Ascending aorta (tissue), 2 donors: ENCODE results near the gene ZNF667. TPM values are rescaled to one million over a fixed set of nuclear protein-coding genes. Genes with fewer than 3 reads are reported as not detected.

Experiments
- DNase-seq, 2 donors: peaks; one replicate each; pipeline ENCODE4 v3.0.0-alpha.2; 2019; ENCODE audit warnings: low spot score in 2 of 2
- H3K27ac ChIP-seq, 2 donors: fragments of 200-600 bp; sonication (generic); one replicate each; pipeline ENCODE4 v1.5.1; 2016 to 2017; ENCODE audit warnings: mild to moderate bottlenecking in 1 of 2
- H3K27me3 ChIP-seq: fragments of 200-600 bp; sonication (generic); one replicate; pipeline ENCODE4 v1.5.1; 2017
- H3K36me3 ChIP-seq, 2 donors: fragments of 200-600 bp; sonication (generic); one replicate each; pipeline ENCODE4 v1.5.1; 2016
- H3K4me1 ChIP-seq, 2 donors: fragments of 200-600 bp; sonication (generic); one replicate each; pipeline ENCODE4 v1.5.1; 2016 to 2017; ENCODE audit warnings: mild to moderate bottlenecking in 1 of 2
- H3K4me3 ChIP-seq, 2 donors: fragments of 200-600 bp; sonication (generic); one replicate each; pipeline ENCODE4 v1.5.1; 2016 to 2017; ENCODE audit warnings: mild to moderate bottlenecking in 1 of 2
- H3K9me3 ChIP-seq, 2 donors: fragments of 200-600 bp; sonication (generic); one replicate each; pipeline ENCODE4 v1.5.1; 2016
- intact Hi-C: fragments of 100-400 bp; cut with DNase I; formaldehyde crosslinking; loops from one replicate; pipeline ENCODE4 v1.15.1; 2023
- total RNA-seq: library from RNA; depleted of rRNA; stranded (reverse); fragments of >200 nt; gene quantifications from one replicate; pipeline ENCODE4 v1.1.0, GENCODE V29; 2016
- TF ChIP-seq, protein P1 (sequence below), 3 experiments: fragments of 200-600 bp in 2 of 3; fragments of 450-650 bp in 1 of 3; sonication (generic) in 2 of 3; IDR thresholded peaks; one replicate each; pipeline ENCODE4 v1.5.1; 2016 to 2019; ENCODE audit warnings: antibody characterized with exemption in 3 of 3, mild to moderate bottlenecking in 1 of 3, moderate library complexity in 1 of 3

The ZNF667 gene
- total RNA-seq, 1 donor from 2014 or later: 2.2 TPM

DNA sequence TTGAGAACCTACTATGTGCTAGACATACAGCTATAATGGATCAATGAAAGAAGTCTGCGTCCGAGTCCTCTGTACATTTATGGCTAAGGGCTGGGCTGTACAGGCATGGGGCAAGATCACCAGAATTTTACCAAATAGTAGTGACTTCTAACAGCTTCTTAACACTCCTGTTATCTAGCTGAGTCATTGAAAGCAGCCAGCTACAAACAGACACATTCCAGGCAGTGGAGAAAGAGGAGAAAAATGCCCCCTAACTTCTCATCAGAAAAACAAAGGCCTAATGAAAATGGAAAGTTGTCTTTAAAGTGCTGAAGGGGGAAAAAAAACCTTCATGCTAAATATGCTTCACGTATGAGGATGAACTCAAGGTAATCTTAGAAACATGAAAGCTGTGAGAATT, 14.3 kb upstream of the ZNF667 start:
- Histone ChIP-seq H3K27ac (no peak overlapping the region), H3K27me3 (no peaks in the 10 kb centered on the region), H3K4me1 (no peaks in the 10 kb centered on the region), H3K9me3 (peaks cover 71 to 93% of the 10 kb centered on the region in 2 donors), H3K4me3 (no peak overlapping the region), H3K36me3 (peaks cover 20 to 47% of the 10 kb centered on the region in 2 donors)
- TF ChIP-seq, protein P1, sequence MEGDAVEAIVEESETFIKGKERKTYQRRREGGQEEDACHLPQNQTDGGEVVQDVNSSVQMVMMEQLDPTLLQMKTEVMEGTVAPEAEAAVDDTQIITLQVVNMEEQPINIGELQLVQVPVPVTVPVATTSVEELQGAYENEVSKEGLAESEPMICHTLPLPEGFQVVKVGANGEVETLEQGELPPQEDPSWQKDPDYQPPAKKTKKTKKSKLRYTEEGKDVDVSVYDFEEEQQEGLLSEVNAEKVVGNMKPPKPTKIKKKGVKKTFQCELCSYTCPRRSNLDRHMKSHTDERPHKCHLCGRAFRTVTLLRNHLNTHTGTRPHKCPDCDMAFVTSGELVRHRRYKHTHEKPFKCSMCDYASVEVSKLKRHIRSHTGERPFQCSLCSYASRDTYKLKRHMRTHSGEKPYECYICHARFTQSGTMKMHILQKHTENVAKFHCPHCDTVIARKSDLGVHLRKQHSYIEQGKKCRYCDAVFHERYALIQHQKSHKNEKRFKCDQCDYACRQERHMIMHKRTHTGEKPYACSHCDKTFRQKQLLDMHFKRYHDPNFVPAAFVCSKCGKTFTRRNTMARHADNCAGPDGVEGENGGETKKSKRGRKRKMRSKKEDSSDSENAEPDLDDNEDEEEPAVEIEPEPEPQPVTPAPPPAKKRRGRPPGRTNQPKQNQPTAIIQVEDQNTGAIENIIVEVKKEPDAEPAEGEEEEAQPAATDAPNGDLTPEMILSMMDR (IDR thresholded peaks at IDR 0.05): no peak
- DNase-seq: no peak
- intact Hi-C loops: no loop called here

DNA sequence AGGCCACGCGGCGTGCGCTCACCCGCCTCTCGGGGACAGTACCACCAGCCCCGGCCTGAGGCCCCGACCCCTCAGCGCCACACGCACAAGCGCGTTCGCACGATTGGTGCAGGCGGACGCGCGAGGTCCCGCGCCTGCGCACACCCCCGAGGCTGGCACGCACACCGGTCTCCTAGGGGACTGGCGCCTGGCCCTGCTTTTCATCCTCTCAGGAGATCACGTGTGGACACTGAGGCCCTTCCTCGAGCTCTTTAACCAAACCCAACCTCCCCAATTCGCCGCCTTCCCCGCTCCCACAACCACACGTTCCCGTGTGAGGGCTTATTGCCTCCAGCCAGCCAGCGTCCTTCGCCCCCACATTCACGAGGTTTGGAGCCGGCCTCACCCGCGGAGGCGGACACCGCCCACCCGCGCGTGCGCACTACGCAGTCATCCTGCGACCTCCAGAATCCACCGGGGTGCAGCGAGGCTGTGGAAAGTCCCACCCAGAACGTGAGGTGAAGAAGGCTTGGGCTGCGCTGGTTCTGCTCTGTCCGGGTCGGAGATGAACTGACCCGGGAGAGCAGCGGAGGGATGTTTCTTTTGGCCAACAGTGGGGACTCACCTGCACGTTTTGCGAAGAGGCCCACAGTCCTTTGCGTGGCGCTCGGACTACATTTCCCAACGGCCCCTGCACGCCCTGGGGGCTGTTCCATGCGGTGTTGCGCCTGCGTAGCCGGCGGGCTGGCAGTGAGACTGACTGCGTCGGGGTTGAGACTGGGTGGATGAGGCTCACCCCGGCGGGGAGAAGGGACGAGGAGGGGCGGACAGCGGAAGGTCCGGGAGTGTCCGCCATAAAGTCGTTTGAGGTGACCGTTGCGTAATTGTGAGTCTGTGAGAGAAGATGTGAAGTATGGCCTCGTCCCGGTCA, 539 bp upstream of the ZNF667 start:
- Histone ChIP-seq H3K27ac (peak overlapping the region; percentile 52 to 84), H3K4me3 (peak overlapping the region; percentile 61 to 80), H3K9me3 (peaks cover 44 to 76% of the 10 kb centered on the region in 2 donors), H3K36me3 (no peaks in the 10 kb centered on the region), H3K4me1 (peaks cover 0 to 7% of the 10 kb centered on the region in 2 donors), H3K27me3 (no peaks in the 10 kb centered on the region)
- intact Hi-C loops: loop anchor here (1.0 to 2.0 kb wide), 4 partner anchors 31 to 85 kb away; partner anchors contain the start of genes ZFP28, ZNF582 and ZNF583
- TF ChIP-seq, protein P1 (IDR thresholded peaks at IDR 0.05): no peak
- peak; percentile 57 to 91 for DNase-seq

DNA sequence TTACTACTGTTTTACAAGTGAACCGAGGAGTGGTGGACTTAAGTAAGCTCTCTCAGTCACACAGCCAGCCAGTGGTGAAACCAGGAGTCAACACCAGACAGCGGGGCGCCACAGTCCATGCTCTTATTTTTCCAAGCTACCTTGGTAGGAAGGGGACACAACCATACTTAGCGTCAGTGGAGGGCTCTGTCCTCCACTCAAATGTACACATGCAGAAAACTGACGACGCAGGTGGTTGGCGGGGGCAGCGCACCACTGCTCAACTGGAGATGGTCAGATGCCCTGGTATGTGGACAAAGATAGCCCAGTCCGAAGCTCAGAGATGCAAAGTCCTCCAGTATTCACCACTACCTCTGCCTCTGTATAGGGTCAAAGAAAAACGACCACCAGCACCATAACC, 1.1 kb downstream of the ZNF667 start:
- H3K9me3 ChIP-seq: peaks cover 35 to 76% of the 10 kb centered on the region in 2 donors
- peak overlapping the region in 1 of 2 donors; percentile 80 for H3K4me3 ChIP-seq
- TF ChIP-seq, protein P1 (IDR thresholded peaks at IDR 0.05): no peak
- intact Hi-C loops: loop anchor here (2.0 kb wide), 3 partner anchors 33 to 83 kb away; partner anchors contain the start of genes ZFP28 and ZNF582
- H3K27ac ChIP-seq: no peak overlapping the region
- peaks cover 6 to 12% of the 10 kb centered on the region in 2 donors for H3K36me3 ChIP-seq
- DNase-seq: no peak
- peaks cover 0 to 7% of the 10 kb centered on the region in 2 donors for H3K4me1 ChIP-seq
- H3K27me3 ChIP-seq: no peaks in the 10 kb centered on the region

DNA sequence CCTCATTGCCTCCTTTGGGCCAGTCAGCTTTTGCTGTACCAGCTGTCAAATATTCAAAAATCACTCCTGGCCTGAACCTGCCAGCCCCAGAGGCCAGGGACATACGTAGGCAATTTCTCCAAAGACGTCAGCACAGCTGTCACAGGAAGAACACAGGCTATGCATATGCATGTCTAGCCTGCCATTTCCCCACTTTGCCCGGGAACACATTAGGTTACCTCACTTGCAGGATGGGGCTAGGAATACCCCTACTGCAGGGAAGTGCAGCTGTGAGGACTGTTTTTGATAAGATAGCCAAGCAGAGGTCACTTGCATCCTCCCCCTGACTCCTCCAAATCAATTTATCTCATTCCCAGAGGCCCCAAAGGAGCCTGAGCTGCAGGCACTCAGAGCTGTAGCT, 2.8 kb downstream of the ZNF667 start:
- intact Hi-C loops: no loop called here
- H3K4me3 ChIP-seq: no peak overlapping the region
- H3K27me3 ChIP-seq: no peaks in the 10 kb centered on the region
- H3K4me1 ChIP-seq: peaks cover 0 to 7% of the 10 kb centered on the region in 2 donors
- H3K36me3 ChIP-seq: peaks cover 8 to 21% of the 10 kb centered on the region in 2 donors
- H3K9me3 ChIP-seq: peaks cover 44 to 79% of the 10 kb centered on the region in 2 donors
- no peak overlapping the region for H3K27ac ChIP-seq
- TF ChIP-seq, protein P1 (IDR thresholded peaks at IDR 0.05): no peak
- no peak for DNase-seq

DNA sequence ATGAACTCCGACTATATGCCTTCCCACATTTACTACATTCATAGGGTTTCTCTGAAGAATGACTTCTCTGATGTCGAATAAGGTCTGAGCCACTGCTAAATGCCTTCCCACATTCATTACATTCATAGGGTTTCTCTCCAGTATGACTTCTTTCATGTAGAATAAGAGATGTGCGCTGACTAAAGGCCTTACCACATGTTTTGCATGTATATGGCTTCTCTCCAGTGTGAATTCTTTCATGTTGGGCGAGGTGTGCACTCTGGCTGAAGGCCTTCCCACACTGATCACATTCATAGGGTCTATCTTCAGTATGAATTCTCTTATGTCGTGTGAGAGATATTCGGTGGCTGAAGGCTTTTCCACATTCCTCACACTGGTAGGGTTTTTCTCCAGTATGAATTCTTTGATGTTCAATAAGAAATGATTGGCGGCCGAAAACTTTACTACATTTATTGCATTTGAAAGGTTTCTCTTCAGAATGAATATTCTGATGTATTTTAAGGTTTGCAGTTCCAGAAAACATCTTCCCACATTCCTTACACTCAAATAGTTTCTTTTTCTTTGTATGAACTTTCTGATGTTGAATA, 35.8 kb downstream of the ZNF667 start:
- Histone ChIP-seq H3K36me3 (peaks cover 15 to 17% of the 10 kb centered on the region in 2 donors), H3K27ac (no peak overlapping the region), H3K27me3 (no peaks in the 10 kb centered on the region), H3K9me3 (peaks cover 70 to 86% of the 10 kb centered on the region in 2 donors), H3K4me3 (no peak overlapping the region), H3K4me1 (no peaks in the 10 kb centered on the region)
- TF ChIP-seq, protein P1 (IDR thresholded peaks at IDR 0.05): no peak
- no peak for DNase-seq
- intact Hi-C loops: no loop called here
